NCI-H510A (cell line): ENCODE measurements around the gene HEPACAM2.

Experiments used
- DNase-seq: peaks from one replicate; lab custom pipeline; 2025; lab: John Stamatoyannopoulos, UW

The HEPACAM2 gene

GRCh38 chr7:93226310-93226709 is at the start of gene HEPACAM2:
HEPACAM2 (minus strand) TSS chr7:93226469.
- peak; percentile 2 for DNase-seq

DNA sequence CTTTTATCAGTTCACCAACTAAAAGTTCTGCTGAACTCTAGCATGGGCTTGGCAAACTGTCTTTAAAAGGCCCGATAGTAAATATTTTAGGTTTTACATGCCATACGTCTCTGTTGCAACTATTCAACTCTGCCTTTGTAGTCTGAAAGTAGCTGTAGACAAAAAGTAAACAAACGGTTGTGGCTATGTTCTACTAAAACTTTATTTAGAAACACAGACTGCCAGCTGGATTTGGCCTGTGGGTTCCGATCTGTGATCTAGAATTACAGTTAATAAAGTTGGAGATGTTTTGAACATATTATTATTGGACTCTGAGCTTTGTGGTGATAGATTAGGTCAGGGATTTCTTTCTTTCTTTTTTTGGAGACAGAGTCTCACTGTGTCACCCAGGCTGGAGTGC is 39.0 kb upstream of the HEPACAM2 start:
- DNase-seq, result no peak

DNA sequence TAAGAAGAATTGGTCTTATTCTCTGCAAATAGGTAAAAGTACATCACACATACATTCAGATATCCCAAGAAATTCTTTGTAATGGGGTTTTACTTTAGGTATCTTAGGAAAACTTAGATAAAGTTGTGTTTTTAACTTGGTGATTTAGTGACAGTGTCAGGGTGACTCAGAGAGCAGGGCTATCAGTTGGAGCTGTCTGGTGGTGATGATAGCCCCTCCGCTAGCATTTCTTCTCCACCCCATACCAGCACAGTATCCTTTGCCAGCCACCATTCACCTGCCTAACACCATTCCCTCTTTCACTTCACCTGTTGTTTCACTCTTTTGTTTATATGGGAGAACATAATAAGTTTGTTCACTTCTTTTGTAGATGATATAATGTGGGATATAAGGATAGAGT is 36.3 kb upstream of the HEPACAM2 start:
- DNase-seq, result no peak

GRCh38 chr7:93258661-93259060 is 32.4 kb upstream of the HEPACAM2 start:
- no peak for DNase-seq

- DNase-seq, result no peak
These were observed 23.4 kb upstream of the HEPACAM2 start for GRCh38 chr7:93249491-93250148.

DNA sequence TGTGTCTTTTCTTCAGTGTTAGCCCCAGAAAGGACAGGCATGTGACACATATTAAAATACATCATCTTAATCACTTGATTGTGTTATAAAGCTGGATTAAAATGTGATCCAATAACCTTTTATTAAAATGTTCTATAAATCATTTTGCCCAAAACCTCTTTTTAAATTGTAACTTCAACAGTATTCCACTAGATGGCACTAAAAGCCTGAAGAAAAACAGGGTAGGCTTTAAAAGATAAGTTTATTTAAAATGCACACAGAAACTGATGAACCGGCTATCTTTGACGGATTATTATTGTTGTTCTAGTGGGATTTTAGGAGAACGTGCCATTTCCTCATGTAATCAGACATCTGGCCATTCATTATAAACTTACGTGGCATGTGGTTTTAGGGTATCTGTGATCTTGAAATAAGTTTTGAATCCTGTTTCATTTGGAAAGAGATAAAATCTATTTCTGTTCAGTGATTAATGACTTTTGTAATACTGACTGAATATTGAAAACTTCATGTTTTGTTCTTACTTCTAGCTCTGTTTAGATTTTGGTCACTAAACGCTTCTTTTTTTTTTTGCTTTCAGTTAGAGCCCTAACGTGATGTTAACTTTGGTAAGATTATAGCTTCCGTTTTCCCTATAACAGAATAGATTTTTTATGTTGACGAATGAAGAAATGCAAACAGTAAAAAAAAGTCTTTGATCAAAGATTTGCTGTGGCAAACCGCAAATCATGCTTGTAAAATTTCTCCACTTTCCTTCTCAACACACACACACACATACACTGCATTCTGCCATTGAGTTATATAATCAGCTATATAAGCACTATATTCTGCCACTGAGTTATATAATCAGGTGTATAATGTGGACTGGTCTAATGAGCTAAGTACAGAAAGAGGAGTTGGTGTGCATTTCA is 19.5 kb upstream of the HEPACAM2 start:
- DNase-seq, result no peak

- no peak for DNase-seq
These were observed 15.8 kb upstream of the HEPACAM2 start for GRCh38 chr7:93242106-93242505.

DNA sequence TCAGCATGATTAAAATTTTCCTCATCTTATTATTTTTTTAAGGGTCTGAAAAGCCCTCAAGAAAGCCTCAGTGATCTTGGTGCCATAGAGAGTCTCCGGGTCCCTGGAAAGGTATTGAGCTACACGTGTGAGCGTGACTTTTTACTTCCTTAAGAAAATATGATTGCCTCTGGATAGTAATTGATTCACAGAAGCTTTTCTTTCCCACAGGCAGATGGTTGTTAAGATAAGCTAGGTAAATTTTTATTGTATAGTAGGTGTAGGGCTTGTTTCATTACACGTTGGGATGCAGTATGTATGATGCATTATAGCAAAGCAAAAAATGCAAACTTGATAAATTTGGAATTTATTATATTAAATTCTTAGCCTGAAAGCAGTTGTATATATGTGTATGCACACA is 13.6 kb upstream of the HEPACAM2 start:
- no peak for DNase-seq

GRCh38 chr7:93238748-93239147 is 12.5 kb upstream of the HEPACAM2 start:
- DNase-seq, result no peak

GRCh38 chr7:93238131-93238530 is 11.9 kb upstream of the HEPACAM2 start:
- no peak for DNase-seq

- no peak for DNase-seq
These were observed 9.3 kb upstream of the HEPACAM2 start for GRCh38 chr7:93235541-93235940.

DNA sequence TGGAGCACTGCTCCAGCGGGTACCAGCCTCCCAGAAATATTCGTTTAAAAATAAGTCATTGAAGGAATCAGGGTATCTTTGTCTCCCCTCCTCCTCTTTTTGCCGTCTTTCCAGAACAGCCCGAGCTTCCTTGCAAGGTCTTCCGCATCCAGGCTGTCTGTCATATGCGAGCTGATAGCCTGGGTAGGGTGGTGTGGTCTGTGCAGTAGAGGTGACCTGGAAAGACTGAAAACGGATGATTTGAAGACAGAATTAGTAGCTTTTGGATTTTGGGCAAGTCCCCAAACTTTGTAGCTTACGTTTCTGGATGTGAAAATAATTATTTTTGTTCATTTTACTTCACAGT is 6.4 kb upstream of the HEPACAM2 start:
- no peak for DNase-seq

DNA sequence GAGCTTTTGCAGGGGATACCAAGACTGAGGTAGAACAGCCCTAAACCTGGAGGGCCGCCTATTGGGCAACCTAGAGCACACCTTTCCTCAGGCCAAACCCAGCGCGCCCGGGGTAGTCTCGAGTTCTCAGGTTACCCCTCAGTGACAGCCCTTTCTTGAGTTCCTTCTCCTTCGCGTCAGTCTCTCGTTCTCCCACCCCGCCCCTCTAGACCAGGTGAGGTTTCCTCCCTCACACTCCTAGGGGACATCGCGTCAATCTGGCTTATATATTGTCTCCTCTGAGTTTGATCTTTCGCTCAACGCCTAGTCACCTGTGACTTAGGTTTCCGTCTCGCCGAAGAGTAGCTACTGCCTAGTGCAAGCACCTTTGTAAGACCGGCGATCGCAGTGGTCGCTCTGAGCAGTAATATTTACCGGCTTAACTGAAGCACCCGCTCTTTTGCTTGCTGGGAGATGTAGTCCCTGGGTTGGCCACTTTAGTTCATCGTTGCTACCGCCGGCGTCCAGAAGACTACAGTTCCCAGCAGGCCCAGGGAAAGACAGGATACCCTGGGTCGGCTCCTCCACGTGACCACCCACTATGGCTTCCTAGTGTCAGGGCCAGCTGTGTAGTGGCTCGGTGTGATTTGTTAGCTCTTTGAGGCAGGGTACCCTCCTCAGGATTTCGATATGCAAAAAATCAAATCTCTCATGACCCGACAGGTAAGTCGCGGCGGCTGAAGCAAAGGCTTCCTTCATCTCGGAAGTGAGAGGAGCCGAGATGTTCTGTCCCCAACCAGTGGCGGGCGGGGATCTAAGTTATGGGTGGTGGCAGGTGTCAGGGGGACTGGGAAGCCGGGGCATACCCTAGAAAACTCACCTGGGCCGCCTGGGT is 5.8 kb upstream of the HEPACAM2 start, which contains the start of gene VPS50:
Gene VPS50, plus strand, starts transcription at position 568 of the 874 bp plus-strand sequence. Its CDS starts 102 bp downstream, at position 670.
- peak; percentile 77 for DNase-seq

GRCh38 chr7:93231259-93231658 is 5.0 kb upstream of the HEPACAM2 start:
- no peak for DNase-seq

- peak; percentile 6 for DNase-seq
These were observed 2.0 kb upstream of the HEPACAM2 start for GRCh38 chr7:93228302-93228701.

DNA sequence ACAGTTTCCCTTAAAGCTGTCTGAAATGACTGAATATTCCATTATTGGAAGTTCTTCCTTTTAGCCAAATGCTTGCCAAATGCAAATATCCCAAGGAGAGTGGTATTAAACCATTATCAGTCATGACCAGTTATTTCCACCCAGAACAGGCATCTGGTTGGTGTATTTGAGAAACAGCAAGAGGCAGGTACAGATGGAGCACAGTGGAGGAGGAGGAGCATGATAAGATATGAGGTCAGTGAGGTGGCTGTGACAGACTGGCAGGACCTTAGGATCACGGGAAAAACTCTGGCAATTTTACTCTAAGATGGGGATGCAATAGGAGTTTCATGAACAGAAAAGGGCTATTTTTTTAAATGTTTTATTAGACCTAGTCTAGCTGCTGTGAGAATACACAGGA is 6.4 kb downstream of the HEPACAM2 start:
- DNase-seq, result no peak

DNA sequence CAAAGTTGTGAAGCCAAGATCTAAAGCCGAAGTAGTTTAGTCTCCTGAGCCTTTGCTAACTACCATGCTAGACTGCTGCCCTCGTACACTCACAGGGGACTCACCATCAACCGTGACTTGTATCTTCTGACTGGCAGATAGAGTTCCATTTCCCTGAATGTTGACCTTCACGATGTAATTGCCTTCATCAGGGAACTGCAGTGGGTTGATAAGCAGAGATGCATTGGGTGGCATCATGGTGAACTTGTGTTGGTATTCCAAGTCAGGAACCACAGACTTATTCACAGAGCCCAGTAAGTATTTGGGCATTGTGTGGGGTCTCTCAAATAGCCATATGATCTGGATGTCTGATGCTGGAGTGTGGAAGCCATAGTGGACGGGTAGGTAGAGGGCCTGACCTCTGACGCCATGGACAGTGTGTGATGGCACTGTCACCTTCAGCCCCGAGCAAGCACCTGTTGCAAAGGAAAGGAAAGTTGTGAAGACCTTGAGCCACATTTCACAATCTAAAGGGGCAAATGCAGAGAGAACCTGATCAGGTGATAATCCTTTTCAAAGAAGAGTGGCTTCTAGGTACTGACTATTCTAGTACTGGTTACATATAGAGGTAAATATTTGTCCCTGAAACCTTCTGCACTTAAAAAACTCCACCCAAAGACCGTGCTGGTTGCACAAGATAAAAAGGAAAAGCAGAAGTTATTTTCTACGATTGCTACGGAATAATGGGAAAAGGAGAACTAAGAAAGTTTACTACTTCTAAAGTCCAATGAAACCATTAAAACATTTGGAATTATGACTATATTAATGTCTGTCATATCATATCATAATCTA is 7.1 kb downstream of the HEPACAM2 start:
- DNase-seq, result no peak

DNA sequence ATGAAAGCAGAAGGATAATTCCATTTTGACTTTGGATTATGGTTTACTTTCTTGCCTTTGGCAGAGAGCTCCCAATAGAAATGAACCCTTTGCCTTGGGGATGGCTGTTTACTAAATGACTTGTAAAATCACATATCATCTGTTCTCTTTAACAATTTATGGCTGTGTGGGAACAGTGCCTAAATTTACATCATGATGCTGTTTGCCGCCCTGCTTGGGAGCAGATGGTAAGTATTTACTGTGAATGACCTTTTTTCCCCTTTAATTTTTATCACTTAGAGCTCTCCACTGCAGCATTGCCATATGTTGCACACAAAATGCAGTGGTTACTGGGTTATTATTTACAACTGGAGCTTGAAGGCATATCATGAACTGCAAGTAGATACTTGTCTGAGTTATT is 13.4 kb downstream of the HEPACAM2 start:
- DNase-seq, result no peak

DNA sequence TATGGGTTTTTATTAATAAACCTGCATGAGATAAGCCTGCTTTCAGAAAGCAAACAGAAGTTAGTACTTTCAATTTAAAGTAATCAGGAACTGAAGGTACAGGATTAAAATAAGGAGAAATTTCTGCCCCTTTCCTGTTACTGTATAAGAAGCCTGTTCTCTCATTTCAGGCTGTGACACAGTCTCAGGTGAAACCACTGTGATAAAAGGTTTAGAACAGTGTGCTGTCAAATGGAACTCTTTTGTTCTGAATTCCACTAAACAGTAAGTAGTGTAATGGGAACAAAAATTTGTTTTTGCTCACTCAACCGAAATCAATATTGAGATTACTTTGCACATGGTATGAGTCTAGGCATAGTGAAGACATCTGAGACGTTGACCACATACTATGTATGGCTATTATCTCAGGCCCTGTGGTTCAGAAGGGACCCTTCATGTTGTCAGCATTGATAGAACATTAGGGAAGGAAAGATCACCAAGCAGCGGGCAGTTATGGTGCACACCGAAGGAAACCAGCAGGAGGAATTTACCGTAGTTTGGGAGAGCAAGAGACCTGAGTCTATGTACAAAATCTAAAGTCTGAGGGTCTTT is 14.9 kb downstream of the HEPACAM2 start:
- no peak for DNase-seq

DNA sequence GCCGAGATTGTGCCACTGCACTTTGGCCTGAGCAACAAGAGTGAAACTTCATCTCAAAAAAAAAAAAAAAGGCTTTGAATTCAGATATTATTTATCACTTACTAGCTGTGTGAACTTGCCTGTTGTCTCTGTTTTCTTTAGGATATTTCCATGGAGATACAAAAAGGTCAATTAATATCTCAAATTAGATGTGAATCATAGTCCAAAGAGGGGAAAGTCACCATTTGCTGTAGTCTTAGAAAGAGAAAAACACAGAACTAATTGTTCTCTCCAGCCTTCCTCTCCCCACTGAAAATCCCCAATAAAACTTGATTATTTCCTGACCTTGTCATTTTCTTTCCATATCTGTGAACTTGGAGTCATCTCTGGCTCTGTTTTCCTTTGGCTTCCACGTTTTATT is 21.2 kb downstream of the HEPACAM2 start:
- no peak for DNase-seq

DNA sequence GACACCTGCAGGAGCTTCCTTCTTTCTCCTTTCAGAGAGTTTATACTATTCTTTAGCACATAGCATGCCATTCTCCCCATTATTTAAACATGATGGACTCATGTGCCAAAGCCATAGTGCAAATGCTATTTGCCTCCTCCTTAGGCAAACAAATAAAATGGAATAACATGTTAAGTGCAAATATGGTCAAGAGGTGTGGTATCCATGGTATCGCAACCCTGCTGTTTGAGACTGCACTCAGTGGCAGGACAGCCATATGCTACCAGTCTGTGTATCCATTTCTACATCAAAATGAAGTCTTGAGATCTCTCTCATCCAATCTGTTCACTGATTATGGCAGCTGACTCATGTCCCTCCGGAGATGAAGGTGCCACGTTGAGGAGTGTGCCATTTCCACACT is 22.8 kb downstream of the HEPACAM2 start:
- DNase-seq, result peak; percentile 9
